Measurements from ENCODE around the gene DUSP10.

The DUSP10 gene

GRCh38 chr1:221772117-221772516 lies 30.2 kb upstream of the DUSP10 start:
- CTCF ChIA-PET, result no interaction called here
- POLR2A ChIA-PET, result no interaction called here
- no peak for DNase-seq (ENCODE audit: low read depth, low spot score)
- no peak for TF ChIP-seq CTCF (IDR thresholded peaks at IDR 0.05; ENCODE audit: insufficient read depth, low read length, missing control alignments)
- H3K4me3 ChIP-seq (ENCODE audit: low read depth, low read length), result no peak overlapping the region

- DNase-seq (ENCODE audit: low read depth, low spot score), result no peak
- ChIA-PET POLR2A (no interaction called here), CTCF (interaction anchor here (1.2 to 1.3 kb wide), 2 partner anchors 11 to 19 kb away, joined by 3 read pairs; no protein-coding TSS in a partner anchor)
- H3K4me3 ChIP-seq (ENCODE audit: low read depth, low read length), result no peak overlapping the region
- TF ChIP-seq CTCF (IDR thresholded peaks at IDR 0.05; ENCODE audit: insufficient read depth, low read length, missing control alignments), result no peak
Measured at GRCh38 chr1:221768444-221769066, 26.7 kb upstream of the DUSP10 start.

GRCh38 chr1:221766210-221766609 lies 24.3 kb upstream of the DUSP10 start:
- DNase-seq (ENCODE audit: low read depth, low spot score), result peak; percentile 16
- CTCF ChIA-PET, result interaction anchor here (0.6 kb wide), 1 partner anchor 32 kb away, joined by 3 read pairs; no protein-coding TSS in a partner anchor

GRCh38 chr1:221765527-221765926 lies 23.6 kb upstream of the DUSP10 start:
- no peak for TF ChIP-seq CTCF (IDR thresholded peaks at IDR 0.05; ENCODE audit: insufficient read depth, low read length, missing control alignments)
- CTCF ChIA-PET, result no interaction called here
- POLR2A ChIA-PET, result no interaction called here

More at GRCh38 chr1:221766210-221766609, 24.3 kb upstream of the DUSP10 start:
- no peak for TF ChIP-seq CTCF (IDR thresholded peaks at IDR 0.05; ENCODE audit: insufficient read depth, low read length, missing control alignments)
- POLR2A ChIA-PET, result no interaction called here
- H3K4me3 ChIP-seq (ENCODE audit: low read depth, low read length), result no peak overlapping the region

GRCh38 chr1:221762121-221762520 lies 20.2 kb upstream of the DUSP10 start:
- H3K4me3 ChIP-seq (ENCODE audit: low read depth, low read length), result no peak overlapping the region
- CTCF ChIA-PET, result interaction anchor here (0.6 to 1.2 kb wide), 2 partner anchors 9 to 693 kb away, joined by 3 read pairs; no protein-coding TSS in a partner anchor
- DNase-seq (ENCODE audit: low read depth, low spot score), result no peak
- TF ChIP-seq CTCF (IDR thresholded peaks at IDR 0.05; ENCODE audit: insufficient read depth, low read length, missing control alignments), result no peak
- POLR2A ChIA-PET, result no interaction called here

More at GRCh38 chr1:221765527-221765926, 23.6 kb upstream of the DUSP10 start:
- DNase-seq (ENCODE audit: low read depth, low spot score), result no peak
- H3K4me3 ChIP-seq (ENCODE audit: low read depth, low read length), result no peak overlapping the region

GRCh38 chr1:221761354-221762002 lies 19.6 kb upstream of the DUSP10 start:
- CTCF ChIA-PET, result interaction anchor here (0.6 to 1.2 kb wide), 2 partner anchors 9 to 694 kb away, joined by 3 read pairs; no protein-coding TSS in a partner anchor
- no peak for DNase-seq (ENCODE audit: low read depth, low spot score)
- POLR2A ChIA-PET, result no interaction called here
- TF ChIP-seq CTCF (IDR thresholded peaks at IDR 0.05; ENCODE audit: insufficient read depth, low read length, missing control alignments), result no peak
- no peak overlapping the region for H3K4me3 ChIP-seq (ENCODE audit: low read depth, low read length)
